Measurements from ENCODE around the gene PAPSS2.

The PAPSS2 gene

DNA sequence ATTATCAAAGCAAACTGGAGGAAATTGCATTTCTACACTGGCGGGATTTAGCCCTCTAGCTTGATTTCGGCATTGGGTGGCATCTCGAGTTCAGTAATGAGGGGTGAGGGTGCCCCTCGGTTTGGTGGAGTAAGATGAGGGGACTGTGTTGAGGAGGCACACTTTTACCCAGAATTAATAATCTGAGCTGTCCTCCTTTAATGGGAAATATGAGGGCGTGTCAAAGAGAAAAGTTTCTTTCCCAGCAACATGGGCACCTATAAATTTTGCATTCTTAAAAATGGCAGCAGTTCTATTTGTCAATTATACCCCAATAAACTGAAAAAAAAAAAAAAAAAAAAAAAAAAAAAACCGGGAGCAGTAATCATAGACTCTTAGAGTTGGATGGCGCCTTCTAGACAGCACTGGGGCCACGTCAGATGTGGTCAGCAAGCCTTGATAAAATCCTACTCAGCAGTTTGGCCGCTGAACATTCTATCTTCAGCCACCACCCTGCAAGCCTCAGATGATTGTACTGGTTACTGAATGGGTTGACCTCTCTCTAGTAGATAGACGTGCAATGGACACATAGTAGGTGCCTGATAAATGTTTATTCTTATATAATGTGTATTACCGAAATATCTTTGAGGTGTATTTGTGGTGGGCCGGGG, 931 bp downstream of the PAPSS2 start:
- Histone ChIP-seq H3K4me3 (replicated peaks; ENCODE audit: low read depth, low read length) (peak overlapping the region; percentile 65; the same call in 1 of the 2 replicates), H3K36me3 (ENCODE audit: control insufficient read depth, insufficient read depth, low read length) (no peaks in the 10 kb centered on the region), H3K27me3 (replicated peaks; ENCODE audit: control insufficient read depth, insufficient read depth, low read length) (no peaks in the 10 kb centered on the region)
- TF ChIP-seq CTCF (IDR thresholded peaks at IDR 0.05; ENCODE audit: insufficient read depth, low read length, poor library complexity, severe bottlenecking): no peak
- DNase-seq (ENCODE audit: extremely low read depth, insufficient read length): no peak

DNA sequence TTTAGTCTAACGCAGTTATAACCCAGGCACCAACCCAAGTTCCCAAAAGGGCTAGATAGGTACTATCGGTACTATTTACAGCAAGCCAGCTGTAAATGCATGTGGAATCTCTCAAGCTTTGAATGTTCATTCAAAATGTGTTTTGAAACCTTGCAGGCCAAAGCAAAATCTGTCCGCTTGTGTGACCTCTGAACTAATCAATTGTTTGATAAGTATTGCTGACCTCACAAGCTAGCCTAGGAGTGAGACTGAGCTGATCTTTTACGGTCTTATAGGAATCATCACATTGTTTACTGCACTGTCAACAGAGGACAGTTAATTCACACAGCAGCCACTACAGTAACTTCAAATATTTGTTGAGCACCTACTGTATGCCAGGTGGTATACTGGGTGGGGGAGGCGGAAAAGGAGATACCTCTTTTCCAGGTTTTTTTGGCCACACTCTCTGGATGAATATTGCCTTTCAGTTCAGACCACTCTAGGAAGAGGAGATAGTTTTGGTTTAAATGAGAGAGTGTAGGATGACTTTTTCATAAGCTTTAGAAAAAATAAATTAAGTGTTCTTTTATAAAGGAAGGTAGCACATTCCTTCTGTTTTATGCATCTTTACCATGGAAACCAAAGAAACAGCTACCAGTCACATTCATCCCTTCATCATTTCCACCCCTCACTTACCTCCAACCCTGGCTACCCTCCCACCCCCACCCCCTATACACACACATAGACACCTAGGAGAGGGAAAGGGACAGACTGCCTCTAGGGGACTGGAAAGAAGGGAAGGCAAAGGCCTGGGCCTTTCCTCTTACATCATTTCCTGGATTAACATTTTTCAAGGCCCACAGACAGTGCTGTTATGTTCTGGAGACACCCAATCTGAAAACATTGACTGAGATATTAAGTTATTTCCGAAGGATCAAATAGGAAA, 2.4 kb downstream of the PAPSS2 start:
- H3K36me3 ChIP-seq (ENCODE audit: control insufficient read depth, insufficient read depth, low read length): no peaks in the 10 kb centered on the region
- TF ChIP-seq CTCF (IDR thresholded peaks at IDR 0.05; ENCODE audit: insufficient read depth, low read length, poor library complexity, severe bottlenecking): no peak
- DNase-seq (ENCODE audit: extremely low read depth, insufficient read length): no peak
- H3K27me3 ChIP-seq (replicated peaks; ENCODE audit: control insufficient read depth, insufficient read depth, low read length): no peaks in the 10 kb centered on the region
- no peak overlapping the region for H3K4me3 ChIP-seq (replicated peaks; ENCODE audit: low read depth, low read length)

DNA sequence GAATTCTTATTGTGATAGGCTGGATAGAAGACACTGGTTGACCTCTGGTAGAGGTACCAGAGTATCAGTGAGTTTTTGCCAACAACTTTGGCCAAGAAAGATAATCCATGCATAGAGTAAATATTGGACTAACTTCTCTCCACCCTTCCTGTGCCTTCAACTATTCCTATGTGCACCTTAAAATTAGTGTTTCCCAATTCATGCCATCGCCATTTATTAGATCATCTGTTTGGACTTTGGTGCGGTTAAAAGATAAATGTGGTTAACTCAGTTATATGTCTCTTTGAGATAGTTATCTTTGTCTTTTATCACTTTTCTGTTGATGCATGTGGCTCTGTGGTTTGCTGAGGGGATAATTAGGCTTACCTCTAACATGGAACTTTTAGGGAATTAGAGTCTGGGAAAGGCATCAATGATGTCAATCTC, 4.6 kb downstream of the PAPSS2 start:
- no peak for DNase-seq (ENCODE audit: extremely low read depth, insufficient read length)
- TF ChIP-seq CTCF (IDR thresholded peaks at IDR 0.05; ENCODE audit: insufficient read depth, low read length, poor library complexity, severe bottlenecking): no peak

DNA sequence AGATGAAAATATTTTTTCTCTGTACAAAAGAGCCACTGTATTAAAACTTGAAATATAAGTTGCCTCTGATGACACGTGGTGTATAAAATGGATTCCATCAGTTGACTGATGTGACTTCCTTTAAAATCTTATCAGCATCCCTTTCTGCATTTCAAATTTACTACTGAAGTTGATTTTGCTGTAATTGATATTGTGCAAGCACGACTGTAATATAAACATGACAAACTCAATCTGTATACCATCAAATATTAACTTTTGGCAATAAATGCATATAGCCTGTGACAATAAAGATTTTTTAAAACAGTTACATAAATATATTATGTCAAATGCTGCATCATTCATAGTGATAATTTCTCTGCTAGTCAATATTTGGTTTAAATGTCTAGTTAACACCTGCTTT, 7.8 kb downstream of the PAPSS2 start:
- Histone ChIP-seq H3K36me3 (ENCODE audit: control insufficient read depth, insufficient read depth, low read length) (no peaks in the 10 kb centered on the region), H3K27me3 (replicated peaks; ENCODE audit: control insufficient read depth, insufficient read depth, low read length) (no peaks in the 10 kb centered on the region), H3K4me3 (replicated peaks; ENCODE audit: low read depth, low read length) (no peak overlapping the region)
- DNase-seq (ENCODE audit: extremely low read depth, insufficient read length): no peak
- TF ChIP-seq CTCF (IDR thresholded peaks at IDR 0.05; ENCODE audit: insufficient read depth, low read length, poor library complexity, severe bottlenecking): no peak

More for the DNA sequence above, 4.6 kb downstream of the PAPSS2 start:
- Histone ChIP-seq H3K4me3 (replicated peaks; ENCODE audit: low read depth, low read length) (no peak overlapping the region), H3K27me3 (replicated peaks; ENCODE audit: control insufficient read depth, insufficient read depth, low read length) (no peaks in the 10 kb centered on the region), H3K36me3 (ENCODE audit: control insufficient read depth, insufficient read depth, low read length) (no peaks in the 10 kb centered on the region)

- Histone ChIP-seq H3K27me3 (replicated peaks; ENCODE audit: control insufficient read depth, insufficient read depth, low read length) (no peaks in the 10 kb centered on the region), H3K4me3 (replicated peaks; ENCODE audit: low read depth, low read length) (no peak overlapping the region), H3K36me3 (ENCODE audit: control insufficient read depth, insufficient read depth, low read length) (no peaks in the 10 kb centered on the region)
- TF ChIP-seq CTCF (IDR thresholded peaks at IDR 0.05; ENCODE audit: insufficient read depth, low read length, poor library complexity, severe bottlenecking): no peak
- no peak for DNase-seq (ENCODE audit: extremely low read depth, insufficient read length)
These were observed 8.8 kb downstream of the PAPSS2 start for GRCh38 chr10:87668324-87669074.

All from GM06990 (cell line).